Mesothelial cell of epicardium (in vitro differentiated cells): Measurements from ENCODE around the gene RTN4RL1. TPM values are rescaled to one million over a fixed set of nuclear protein-coding genes. Genes with fewer than 3 reads are reported as not detected.

Source experiments
- DNase-seq, 2 experiments: peaks; one replicate each; pipeline ENCODE4 v3.0.0; 2021; ENCODE audit warnings: low spot score in 2 of 2; ENCODE audit not compliant: unreplicated experiment in 2 of 2
- H3K27ac Mint-ChIP-seq: 2 replicates; pipeline ENCODE4 v1.8.0; 2021; ENCODE audit warnings: mixed read lengths
- H3K27me3 Mint-ChIP-seq: 2 replicates; pipeline ENCODE4 v1.8.0; 2021; ENCODE audit warnings: low read depth, mixed read lengths
- H3K36me3 Mint-ChIP-seq: 2 replicates; pipeline ENCODE4 v1.8.0; 2021; ENCODE audit warnings: mixed read lengths
- H3K4me1 Mint-ChIP-seq: 2 replicates; pipeline ENCODE4 v1.8.0; 2021; ENCODE audit warnings: mixed read lengths
- H3K4me3 Mint-ChIP-seq: 2 replicates; pipeline ENCODE4 v1.8.0; 2021; ENCODE audit warnings: mild to moderate bottlenecking, moderate library complexity, mixed read lengths
- H3K9me3 Mint-ChIP-seq: 2 replicates; pipeline ENCODE4 v1.8.0; 2021; ENCODE audit warnings: mixed read lengths
- CTCF ChIP-seq: fragments of 200-600 bp; sonication (generic); IDR thresholded peaks from one replicate; pipeline ENCODE4 v1.5.0; 2021; ENCODE audit warnings: antibody characterized with exemption; ENCODE audit not compliant: unreplicated experiment
- total RNA-seq: library from RNA; stranded (reverse); gene quantifications from 3 replicates; pipeline ENCODE4 v1.2.1, GENCODE V29; 2021

The RTN4RL1 gene
- total RNA-seq, 1 donor from 2014 or later, result 0.20 TPM

GRCh38 chr17:1934901-1935300 is 90.2 kb downstream of the RTN4RL1 start:
- Mint-ChIP-seq H3K4me3 (no peak overlapping the region), H3K4me1 (peaks cover 5% of the 10 kb centered on the region), H3K36me3 (no peaks in the 10 kb centered on the region), H3K27me3 (peaks cover 15% of the 10 kb centered on the region), H3K9me3 (no peaks in the 10 kb centered on the region), H3K27ac (no peak overlapping the region)
- DNase-seq, result no peak
- no peak for TF ChIP-seq CTCF

DNA sequence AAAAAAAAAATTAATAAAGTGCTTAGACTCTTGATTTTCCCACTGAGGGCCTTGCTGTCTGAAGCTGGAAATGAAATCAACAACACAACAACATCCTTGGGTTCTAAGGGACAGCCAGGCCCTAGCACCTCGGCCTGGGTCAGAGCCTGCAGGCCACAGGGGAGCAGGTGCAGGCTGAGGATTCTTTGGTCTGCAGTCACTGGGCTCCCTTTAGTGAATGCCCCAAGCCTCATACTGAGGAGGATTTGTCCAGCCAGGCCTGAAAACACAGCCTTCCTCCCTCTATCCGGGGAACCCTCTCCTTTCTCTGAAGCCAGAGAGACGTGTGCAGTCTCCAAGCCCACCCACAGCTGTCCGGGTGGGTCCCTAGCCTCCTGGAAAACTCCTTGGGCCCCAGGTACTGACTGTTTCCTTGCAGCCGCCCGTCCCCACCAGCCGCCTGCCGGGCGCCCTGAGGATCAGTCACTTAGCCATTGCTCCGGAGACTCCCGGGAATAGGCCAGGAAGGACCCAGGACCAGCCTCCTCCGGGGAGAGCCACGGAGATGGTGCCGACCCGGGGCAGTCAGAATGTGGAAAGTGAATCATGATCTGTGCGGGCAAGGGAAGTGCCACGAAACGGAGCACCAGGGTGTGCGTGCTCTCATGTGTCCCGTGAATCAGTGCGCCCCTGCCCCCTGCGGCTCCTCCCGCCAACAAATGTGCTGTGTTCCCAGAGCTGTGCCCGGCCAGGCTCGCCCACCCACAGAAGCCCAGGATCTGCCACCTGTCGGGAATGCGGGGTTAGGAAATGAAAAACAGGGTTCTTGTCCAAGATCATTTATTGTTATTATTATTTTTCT is 91.0 kb downstream of the RTN4RL1 start:
- TF ChIP-seq CTCF, result no peak
- no peak overlapping the region for H3K4me3 Mint-ChIP-seq
- no peaks in the 10 kb centered on the region for H3K36me3 Mint-ChIP-seq
- H3K9me3 Mint-ChIP-seq, result no peaks in the 10 kb centered on the region
- no peak overlapping the region for H3K27ac Mint-ChIP-seq
- H3K27me3 Mint-ChIP-seq, result peaks cover 15% of the 10 kb centered on the region
- DNase-seq, result no peak
- H3K4me1 Mint-ChIP-seq, result peaks cover 5% of the 10 kb centered on the region

DNA sequence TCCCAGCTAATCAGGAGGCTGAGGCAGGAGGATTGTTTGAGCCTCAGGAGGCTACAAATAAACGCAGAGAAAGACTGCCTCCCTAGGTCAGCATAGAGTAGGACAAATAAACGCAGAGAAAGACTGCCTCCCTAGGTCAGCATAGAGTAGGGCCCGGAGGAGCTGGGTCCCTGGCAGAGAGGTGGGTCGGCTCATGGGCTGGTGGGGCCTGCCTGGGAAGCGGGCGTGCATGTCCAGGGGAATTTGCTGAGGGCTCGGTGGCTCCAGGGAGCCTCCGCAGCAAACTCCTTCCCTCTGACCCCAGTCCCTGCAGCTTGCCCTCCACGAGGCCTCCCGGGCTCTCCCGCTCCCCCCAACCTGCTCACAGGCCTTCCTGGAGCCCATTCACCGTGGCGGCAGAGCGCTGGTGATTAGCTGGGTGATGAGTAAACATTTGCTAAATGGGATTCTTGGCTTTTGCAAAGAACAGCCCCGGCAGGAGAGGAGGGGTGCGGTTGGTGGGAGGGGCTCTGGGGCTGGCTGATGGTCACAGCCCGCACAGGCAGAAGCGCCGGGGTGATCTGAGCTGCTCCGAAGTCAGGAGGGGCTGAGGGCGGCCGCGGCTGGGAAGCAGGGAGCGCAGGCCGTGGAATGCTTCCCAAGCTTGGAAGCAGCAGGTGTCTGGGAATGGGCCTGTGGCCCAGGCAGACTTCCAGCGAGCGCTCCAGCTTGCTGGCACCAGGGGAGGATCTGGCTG is 93.1 kb downstream of the RTN4RL1 start:
- no peak for DNase-seq
- no peak overlapping the region for H3K27ac Mint-ChIP-seq

GRCh38 chr17:1930337-1930645 is 94.8 kb downstream of the RTN4RL1 start:
- Mint-ChIP-seq H3K36me3 (no peaks in the 10 kb centered on the region), H3K4me1 (peaks cover 5% of the 10 kb centered on the region), H3K4me3 (no peak overlapping the region), H3K9me3 (no peaks in the 10 kb centered on the region), H3K27me3 (peaks cover 22% of the 10 kb centered on the region), H3K27ac (no peak overlapping the region)
- no peak for TF ChIP-seq CTCF
- DNase-seq, result no peak

More for the DNA sequence above, 93.1 kb downstream of the RTN4RL1 start:
- Mint-ChIP-seq H3K9me3 (no peaks in the 10 kb centered on the region), H3K4me1 (peaks cover 5% of the 10 kb centered on the region), H3K4me3 (no peak overlapping the region), H3K36me3 (no peaks in the 10 kb centered on the region), H3K27me3 (peaks cover 18% of the 10 kb centered on the region)
- TF ChIP-seq CTCF, result no peak

DNA sequence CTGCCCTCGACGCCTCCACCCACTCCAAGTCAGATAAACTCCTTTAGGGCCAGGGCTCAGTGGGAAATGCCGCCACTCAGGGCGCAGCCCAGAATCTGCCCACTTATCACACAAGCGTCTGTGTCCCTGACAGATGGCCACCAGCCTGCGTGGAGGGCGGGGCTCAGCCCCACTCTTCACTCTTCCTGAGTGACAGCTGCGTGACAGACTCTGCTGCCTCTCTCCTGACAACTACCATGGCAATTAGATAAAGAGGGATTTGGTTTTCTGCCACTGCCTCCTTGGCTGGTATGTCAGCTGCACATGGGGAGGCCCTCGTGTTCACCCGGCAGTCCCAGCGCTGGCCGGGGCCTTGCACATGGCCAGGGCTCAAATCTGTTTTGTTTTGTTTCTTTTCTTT is 96.2 kb downstream of the RTN4RL1 start:
- no peak for DNase-seq
- no peak overlapping the region for H3K4me3 Mint-ChIP-seq
- H3K9me3 Mint-ChIP-seq, result no peaks in the 10 kb centered on the region
- no peaks in the 10 kb centered on the region for H3K36me3 Mint-ChIP-seq
- peaks cover 16% of the 10 kb centered on the region for H3K27me3 Mint-ChIP-seq
- no peak for TF ChIP-seq CTCF
- no peak overlapping the region for H3K27ac Mint-ChIP-seq
- peaks cover 5% of the 10 kb centered on the region for H3K4me1 Mint-ChIP-seq
